GM21526 (cell line): Measurements from ENCODE around the gene WIPF1.

Experiments
- ATAC-seq: cut with Tn5 transposase; IDR thresholded peaks from one replicate; pipeline ENCODE4 v1.9.1; 2021; ENCODE audit warnings: moderate library complexity; ENCODE audit not compliant: unreplicated experiment, low FRiP score

Gene WIPF1

DNA sequence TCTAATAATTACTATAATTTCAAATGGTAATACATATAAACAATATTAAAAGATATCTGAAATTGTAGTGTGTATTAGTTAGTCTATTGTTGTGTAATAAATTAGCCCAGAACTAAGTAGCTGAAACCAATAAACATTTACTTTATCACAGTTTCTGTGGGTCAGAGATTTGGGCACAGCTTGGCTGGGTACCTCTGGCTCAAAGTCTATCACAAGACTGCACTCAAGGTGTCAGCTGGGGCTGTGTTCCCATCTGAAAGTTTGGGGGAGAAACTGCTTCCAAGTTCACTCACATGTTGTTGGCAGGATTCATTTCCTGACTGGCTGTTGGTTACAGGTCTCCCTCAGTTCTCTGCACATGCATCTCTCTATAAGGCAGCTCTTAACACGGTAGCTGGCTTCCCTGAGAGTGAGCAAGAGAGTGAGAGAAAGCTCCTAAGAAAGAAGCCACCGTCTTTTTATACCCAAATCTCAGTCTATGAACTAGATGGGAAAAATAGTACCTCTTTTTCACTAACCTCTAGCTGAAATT, 25.6 kb upstream of the WIPF1 start:
- ATAC-seq, result no peak

DNA sequence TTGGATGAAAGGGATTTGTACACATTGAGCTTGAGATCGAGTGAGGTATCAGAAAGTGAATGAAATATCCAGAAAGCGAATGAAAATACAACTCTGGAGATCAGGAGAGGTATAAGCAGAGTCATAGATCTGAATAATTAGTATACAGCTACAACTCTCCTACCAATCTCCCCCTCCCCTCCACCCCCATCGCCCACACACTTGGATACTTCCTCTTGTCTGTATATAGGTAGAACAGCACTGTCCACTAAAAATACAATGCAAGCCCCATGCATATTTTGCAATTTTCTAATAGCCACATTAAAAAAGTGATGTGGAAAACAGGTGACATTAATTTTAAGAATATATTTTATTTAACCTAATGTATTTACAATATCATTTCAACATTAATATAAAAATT, 23.7 kb upstream of the WIPF1 start:
- no peak for ATAC-seq

DNA sequence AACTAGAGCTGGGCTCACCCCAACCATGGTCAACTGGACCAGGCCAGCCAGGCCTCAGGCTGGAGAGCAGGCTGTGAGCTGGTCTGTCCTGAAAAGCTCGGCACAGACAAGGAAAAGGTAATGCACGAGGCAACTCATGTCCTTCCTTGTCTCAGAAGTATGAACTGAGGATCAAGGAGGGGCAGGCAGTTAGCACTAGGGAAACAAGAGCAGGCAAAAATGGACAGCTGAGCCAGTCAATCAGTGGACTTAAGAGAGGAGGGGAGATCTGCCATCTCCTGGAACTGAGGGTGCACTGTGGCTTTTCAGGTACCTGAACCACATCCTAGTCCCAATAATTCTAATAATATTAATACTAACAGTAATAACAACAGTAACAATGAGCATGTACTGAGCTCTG, 20.6 kb upstream of the WIPF1 start:
- no peak for ATAC-seq

DNA sequence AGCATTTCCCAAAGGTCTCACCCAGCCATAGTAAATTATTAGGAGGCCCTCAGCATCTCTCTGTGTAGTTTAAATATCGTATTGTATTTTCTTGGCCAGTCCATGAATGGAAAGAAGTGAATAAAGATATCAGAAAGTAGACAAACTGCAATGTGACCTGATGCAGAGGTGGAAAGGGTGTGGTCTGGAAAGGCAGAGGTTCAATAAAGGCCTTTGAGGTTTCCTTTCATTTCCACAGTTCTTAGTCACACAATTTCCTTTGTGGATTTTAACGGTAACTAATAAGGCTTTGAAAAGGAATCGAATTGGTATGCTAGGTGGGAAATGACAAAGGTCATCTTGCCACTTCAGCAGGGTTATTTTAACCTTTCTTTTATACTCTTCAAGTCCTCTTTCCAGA, 20.1 kb upstream of the WIPF1 start:
- no peak for ATAC-seq

DNA sequence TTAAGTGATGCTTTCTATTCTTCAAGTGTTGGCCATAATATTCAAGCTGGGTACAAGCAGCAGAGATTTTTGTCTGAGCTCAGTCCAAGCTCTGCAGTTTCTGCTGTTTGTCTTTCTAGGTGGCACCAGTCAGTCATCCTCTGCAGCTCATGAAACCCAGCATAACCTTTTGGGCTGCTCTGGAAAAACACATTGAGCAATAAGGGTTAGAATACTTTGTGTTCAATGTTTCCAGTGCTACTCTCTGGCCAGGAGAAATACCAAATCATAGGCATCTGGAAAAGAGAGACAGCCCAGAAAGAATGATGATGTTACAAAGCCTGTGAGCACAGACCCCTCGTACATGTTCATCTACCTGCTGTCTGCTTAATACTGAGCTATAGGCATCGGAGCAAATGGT, 19.5 kb upstream of the WIPF1 start:
- ATAC-seq, result no peak

DNA sequence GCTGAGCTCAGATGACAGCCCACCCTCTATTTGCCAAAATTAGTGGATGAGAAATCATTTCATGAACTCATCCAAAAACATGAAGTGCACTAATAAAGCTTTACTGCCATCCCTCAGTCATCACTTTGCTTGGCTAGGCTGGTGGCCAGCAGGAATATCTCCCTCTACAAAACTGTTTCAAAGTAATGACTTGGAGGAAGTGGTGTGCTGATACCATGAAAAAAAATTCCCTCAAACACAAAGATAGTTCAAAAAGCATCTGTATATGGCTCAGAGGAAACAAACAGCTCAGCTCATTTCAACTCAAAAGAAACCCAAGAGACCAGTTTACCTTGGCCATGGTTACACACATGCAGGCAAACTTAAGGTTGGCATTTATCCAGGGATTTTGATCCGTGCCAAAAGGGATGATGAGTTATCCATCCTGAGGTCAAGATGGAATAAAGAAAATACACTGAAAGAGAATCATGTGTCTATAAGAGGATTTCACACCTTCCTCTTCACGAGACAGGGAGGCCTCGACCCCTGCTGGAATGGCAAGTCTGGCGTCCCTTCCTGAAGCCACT, 18.4 kb upstream of the WIPF1 start:
- no peak for ATAC-seq

DNA sequence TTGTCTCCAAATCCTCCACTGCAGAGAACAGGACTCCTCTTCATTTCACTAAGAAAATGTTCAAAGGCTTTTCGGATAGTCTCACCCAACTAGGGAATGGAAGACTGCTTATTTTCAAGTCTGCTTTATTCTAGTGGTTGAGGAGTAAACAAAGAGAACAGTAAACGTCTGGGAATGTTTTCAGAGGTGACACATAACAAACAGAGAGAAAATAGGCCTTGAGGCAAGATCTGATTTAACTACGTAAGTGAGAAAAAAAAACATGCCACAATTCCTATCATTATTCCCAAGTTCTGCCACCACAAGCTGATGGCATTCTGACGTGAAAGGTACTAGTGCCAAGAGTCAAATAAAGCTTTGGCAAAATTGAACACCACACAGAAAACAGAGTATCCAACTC, 16.7 kb upstream of the WIPF1 start:
- no peak for ATAC-seq

DNA sequence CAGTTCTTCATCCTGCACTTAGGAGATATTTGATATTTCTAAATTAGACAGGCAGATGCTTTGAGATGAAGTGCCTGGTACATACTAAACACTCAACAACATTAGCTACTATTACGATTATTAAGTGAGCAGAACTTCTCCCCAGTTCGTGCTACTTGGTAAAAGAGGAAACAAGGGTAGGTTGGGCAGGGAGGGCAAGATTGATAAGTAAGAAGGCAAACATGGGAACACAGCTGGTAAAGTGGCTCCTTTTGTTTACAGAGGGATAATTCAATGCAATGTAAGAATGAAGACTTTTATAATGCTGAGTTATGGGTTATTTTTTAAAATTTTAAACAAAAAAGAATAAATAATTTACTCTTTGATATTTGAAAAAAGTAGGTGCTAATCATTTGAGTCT, 15.9 kb upstream of the WIPF1 start:
- no peak for ATAC-seq

DNA sequence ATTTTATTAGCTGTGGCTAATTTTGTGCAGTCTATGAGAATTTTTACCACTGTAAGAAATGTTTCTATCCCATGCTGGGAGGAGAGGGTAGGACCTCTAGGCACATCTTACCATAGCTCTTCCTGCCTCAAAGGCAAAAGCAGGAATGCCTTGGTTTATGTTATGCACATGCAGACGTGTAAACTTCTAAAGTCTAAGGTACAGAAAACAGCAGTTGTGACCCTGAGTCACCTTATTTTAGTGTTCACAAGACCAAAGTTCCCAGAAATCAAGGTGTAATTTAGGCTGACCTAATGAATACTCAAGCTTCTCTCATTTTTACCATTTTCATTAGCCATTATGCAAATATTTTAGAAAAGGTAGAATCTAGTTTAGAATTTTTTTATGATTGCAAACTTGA, 15.4 kb upstream of the WIPF1 start:
- no peak for ATAC-seq

DNA sequence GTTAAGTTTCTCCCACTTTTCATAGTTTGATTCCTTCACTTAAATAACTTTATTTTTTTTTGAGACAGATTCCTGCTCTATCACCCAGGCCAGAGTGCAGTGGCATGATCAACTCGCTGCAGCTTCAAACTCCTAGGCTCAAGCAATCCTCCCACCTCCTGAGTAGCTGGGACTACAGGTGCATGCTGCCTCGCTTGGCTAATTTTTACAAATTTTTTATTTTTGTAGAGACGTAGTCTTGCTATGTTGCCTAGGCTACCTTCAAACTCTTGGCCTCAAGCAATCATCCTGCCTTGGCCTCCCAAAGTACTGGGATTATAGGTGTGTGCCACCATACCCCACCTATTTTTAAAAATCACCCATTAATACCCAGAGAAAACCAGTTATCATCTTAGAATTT, 14.2 kb upstream of the WIPF1 start:
- ATAC-seq, result no peak

DNA sequence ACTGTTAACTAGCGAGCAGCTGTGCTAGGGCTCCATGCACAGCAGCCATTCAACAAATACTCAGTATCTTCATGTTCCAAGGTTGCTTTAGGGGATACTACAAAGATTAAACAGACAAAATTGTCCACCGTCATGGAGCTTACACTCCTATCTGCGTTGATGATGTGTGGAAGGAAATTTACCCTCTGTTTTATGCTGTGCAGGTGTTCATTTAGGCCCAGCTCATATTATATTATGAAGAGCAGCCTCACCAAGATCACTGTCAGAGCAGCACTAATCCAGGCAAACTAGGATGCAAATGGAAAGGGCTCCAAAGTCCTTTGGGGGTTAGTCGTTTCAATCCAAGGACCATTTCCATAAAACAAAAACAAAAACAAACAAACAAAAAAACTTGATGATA, 13.4 kb upstream of the WIPF1 start:
- no peak for ATAC-seq

DNA sequence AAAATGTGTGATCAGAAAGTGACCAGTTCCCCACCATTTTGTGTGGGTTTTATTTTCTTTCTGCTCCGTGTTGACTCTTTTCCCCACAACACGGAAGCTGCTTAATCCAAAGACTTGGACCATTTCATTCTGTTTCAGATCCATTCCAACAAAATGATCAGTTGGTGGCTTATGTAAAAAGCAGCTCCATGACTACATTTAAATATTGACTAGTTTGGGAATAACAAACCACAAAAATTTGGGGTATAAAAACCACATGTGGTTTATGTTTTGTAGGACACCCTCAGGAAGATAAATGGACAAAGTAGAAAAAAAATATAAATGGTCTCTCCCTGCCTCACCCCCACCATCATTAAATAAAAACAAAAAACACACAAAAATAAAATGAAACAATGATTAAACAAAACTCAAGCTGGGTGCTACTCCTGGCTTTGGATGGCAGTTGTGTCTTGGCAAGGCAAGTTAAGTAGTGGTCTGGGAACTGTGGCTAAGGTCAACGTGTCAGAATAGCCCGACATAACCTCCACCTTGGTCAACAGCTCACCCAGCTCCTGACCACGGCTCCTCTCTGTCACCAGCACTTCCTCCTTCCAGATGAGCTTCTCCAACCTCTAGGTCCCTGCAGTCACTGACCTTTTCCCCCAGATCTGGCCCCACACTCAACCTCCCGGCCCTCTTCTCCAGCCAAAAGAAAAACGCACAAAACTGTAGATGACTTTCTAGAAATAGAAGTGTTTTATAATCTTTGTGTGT, 12.8 kb upstream of the WIPF1 start:
- no peak for ATAC-seq

DNA sequence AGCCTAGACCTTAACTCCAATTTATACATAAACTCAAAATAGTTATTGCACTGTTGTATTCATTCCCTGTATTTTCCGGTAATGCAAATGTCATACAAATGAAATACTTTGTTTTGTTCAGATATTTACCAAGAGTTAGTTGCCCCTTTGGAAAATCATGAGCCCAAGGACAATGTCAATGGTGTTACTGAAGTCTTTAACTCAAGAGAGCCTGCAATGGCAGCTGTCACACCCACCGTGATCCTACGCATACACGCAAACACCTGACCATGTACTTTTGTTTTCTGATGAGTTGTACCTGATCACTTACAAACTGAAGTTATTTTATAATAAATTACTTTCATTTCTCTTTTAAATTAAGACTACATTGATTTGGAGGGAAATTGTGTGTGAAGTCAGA, 11.7 kb upstream of the WIPF1 start:
- ATAC-seq, result no peak

DNA sequence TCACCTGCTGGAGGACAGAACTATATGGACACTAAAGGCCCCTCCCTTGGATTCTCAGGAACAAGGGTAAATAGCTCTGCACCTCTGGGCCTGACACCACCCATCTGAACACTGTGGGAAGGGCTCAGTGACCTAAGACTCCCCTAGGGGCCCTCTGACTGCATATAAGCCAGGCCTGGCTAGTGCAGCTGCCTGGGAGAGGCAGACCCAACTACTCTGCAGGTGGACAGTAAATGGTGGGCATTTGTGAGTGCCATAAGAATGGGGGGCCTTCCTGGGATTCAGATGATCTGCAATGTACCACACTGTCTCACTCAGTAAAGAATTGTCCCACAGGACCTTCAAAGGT, 11.2 kb upstream of the WIPF1 start:
- ATAC-seq, result peak; percentile 33

DNA sequence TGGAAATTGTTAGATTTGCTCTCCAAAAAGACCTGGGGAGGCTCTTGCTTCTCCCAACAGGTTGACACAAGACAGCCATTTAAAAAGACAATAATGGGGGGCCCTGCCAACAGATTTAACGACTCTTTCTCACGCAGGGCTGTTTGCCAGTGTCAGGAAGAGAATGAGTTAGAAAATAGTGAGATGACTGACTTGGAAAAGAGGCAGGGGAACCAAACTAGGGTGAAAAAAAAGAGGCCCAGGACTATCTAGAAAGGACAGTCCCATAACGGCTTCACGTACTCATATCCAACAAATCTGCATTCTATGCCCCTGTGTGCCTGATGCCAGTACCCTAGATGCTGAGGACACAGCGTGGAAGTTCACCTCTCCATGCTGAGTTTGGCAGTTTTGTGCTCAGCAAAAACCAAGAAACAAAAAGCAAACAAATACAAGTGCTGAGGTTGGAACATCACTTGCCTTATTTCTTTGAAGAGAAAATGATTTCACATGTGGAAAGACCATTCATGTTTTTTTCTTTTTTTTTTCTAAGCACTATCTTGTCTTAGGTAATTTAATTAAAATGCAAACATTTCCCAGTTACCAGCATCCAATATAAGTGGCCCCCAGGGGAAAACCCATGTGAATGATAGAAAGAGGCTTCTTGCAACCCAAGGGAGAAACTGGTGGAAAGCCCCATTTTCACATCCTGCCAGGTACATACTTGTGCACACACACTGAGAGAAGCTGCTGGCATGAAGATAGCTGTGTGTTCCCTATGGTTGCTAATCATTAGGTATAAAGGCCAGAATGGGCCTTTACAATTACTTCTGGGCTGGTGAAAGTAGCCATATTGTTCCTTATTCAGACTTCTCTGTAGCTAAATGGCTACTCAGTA, 10.6 kb upstream of the WIPF1 start:
- ATAC-seq, result peak; percentile 58

DNA sequence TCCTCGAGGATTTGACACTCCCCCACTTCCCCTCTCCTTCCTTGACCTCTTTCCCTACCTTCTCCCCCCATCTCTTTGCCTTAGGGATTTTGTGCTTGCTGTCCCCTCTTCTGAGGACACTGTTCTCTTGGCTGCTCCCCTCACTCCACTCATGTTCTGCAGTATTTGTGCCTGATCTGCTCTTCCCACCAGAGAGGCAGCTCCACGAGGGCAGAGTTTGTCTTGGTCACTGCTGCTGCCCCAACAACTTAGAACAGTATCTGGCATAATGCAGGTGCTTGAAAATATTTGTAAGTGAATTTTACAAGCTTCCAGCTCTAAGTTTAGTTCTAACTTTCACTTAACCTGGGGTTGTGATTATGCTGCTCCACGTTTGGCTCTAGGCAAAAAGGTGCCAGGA, 10.0 kb upstream of the WIPF1 start:
- ATAC-seq, result no peak

DNA sequence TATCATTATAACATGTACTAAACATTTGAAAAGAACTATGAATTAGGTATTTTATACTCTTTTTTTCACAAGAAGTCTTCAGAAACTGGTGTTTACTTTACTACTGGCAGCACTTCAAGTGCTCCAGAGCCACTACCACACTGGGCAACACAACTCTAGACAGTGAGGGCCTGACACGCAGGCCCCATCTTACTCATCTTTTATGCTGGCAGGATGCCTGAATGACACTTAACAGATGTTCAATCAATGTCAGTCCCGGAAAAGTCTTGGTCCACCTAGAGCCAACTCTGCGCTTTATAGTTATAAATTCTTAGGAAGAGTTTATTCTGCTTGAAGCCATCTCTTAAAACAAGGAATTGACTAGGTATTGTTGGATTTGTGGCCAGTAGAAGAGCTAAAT, 8.7 kb upstream of the WIPF1 start:
- ATAC-seq, result no peak

DNA sequence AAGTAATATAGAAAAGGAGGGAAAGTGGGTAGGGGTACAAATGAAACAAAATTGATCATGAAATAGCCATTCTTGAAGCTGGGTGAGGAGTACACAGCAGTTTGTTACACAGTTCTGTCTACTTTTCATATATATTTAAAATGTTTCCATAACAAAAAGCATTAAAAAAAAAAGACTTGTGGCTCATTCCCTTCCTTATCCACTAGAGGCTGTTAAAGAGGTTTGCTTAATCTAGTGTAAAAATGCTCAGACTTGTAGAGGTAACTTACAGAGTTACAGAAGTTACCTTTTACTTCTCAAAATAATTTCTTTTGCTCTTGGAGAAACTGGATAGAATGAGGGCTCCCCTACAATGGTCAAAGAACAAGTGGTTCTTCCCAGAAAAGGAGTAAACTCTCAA, 8.1 kb upstream of the WIPF1 start:
- ATAC-seq, result no peak

DNA sequence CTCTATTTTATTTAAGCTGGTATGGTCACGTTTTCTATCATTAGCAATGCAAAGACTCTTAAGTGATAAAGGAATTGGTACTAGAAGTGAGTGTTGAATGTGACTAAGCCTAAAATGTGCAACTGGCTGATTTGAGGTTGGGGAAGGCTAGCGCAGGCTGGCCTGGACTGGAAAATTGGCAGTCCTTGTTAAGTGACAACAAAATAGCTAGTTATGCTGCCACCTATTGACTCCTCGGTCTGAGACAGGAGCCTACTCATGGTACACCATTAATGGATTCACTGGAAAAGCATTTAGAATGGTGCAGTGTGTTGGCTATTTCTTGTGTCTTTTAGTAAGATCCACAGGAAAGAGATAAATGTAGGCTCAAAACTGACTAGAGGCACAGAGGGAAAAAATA, 5.7 kb upstream of the WIPF1 start:
- ATAC-seq, result peak; percentile 35

DNA sequence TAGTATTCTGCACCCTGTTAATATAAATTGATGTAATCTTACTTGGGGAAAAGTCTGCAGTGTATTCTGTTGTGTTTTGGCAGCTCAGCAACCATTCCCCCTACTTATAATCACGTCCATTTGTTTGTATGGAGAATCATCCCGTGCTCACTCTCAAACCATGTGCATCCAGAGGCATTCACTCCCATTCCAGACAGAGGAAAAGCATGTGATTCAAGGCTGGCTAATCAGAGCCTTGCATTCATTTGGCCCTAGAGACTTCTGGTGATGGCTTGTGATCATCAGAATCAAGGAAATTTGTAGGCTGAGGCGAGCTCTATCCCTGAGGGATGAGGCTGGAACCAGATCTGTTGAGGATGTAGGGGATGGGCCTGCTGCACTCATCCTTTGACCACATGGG, 5.1 kb upstream of the WIPF1 start:
- no peak for ATAC-seq

DNA sequence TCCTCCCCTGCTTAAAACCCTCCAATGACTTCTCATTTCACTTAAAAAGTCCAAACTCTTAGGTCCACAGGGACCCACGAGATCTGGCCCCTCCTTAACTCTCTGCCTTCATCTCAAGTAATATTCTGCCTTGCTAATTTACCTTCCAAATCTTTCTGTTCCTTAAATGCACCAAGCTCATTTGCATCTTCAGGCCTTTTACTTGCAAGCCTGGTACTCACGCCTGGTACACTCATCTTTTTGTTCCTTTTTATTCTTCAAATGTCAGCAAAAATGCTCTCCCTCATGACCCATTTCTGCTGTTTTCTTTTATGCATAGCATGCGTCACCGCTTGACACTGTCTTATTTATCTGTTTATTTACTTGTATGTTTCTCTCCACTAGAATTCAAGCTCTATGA, 2.7 kb upstream of the WIPF1 start:
- no peak for ATAC-seq
